Myocyte (in vitro differentiated cells): ENCODE measurements around the gene VGLL4. TPM values are rescaled to one million over a fixed set of nuclear protein-coding genes. Genes with fewer than 3 reads are reported as not detected.
A peak's percentile ranks its signal among the peaks of the same experiment; 100 is the strongest.

Experiments
- DNase-seq: peaks from one replicate; pipeline ENCODE4 v3.0.0-alpha.2; 2012; ENCODE audit warnings: low read depth
- total RNA-seq: library from RNA; depleted of rRNA; stranded (reverse); fragments of >200 nt; gene quantifications from 2 replicates; pipeline ENCODE4 v1.2.3, GENCODE V29; 2014

VGLL4 gene
- total RNA-seq, 1 donor from 2014 or later: 102 TPM

DNA sequence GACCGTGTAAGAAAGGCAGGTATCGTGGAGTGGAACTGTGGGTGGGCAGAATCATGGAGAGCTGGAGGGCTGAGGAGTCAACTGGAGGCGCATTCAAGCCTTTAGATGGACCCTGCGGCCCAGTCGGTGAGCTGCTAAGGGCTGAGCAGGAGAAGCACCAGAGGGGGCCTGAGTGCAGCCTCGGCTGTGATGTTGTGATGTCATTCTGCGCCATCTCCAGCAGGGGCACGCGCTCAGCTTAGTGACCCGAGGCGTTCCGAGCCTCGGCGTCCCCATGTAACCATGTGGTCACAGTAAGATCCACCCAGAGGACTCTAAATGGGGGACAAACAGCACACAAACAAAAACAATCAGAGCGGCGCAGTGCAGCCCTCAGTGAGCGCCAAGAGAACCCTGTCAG lies 76.8 kb downstream of the VGLL4 start:
- DNase-seq: no peak

DNA sequence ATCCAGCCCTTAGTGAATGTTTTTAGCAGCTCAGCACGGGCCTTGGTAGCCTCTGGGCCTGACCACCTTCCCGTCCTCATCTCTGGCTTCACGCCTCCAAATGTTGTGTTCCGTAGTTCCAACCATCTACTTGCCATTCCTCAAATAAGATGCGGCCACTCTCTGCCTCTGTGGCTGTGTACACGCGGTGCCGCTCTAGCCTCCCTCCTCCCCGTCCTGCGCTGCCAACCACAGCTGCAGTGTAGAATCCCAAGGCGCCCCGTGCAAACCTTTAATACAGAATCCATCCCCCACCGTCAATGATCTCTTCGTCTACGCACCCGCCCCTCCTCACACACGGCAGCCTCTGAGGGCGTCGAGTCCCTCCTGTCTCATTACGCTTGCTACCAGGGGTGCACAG lies 77.2 kb downstream of the VGLL4 start:
- DNase-seq: no peak

DNA sequence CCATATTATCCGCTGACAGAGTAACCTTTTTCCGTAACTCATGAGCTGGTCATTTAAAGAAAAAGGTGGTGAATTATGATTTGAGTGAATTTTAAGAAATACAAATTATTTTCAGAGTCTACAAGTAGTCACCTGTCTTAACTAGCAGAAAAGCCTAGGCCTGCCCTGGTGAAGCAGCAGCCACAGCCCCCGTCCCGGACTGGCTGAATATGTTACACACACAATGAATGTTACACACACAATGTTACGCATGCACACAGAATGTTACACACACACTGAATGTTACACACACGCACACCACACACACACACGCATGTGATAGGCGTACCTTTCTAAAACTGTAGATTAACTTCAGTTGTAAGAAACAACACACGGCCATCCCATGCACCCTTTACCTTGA lies 77.8 kb downstream of the VGLL4 start:
- no peak for DNase-seq

DNA sequence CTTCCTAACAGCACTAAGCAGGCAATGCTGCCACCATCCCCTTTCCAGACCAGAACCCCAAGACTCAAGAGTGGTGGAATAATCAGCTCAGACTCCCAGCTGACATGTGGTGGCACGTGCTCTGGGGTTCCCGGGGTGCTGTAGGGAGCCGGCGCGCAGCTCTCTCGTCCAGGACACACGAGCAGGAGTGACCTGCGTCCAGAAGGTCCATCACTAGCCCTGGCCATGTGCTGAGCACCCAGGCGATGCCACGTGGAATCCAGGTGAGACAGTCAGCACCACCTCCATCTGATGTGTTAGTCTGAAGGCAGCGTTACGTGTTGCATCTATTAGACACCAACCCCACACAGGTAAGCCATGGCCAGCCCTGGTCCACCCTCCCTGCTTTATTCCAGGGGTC lies 78.2 kb downstream of the VGLL4 start:
- DNase-seq: no peak

DNA sequence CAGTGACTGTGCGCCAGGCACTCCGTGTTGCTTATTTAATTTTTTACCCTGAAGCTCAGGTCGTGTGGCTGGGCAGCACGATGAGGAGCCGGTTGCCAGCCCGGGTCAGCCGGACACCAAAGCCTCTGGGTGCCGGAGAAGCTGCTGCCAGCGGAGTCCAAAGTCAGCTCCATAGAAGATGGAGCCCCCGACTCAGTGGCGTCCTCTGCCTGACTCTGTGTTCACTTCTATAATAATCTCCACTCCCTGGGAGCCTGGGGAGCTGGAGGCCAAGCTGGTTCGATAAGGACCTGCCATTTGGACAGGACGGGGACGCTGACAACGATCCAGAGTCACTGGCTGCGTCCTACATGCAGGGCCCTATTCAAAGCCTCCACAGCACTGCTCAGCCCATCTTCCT lies 78.6 kb downstream of the VGLL4 start:
- DNase-seq: no peak

DNA sequence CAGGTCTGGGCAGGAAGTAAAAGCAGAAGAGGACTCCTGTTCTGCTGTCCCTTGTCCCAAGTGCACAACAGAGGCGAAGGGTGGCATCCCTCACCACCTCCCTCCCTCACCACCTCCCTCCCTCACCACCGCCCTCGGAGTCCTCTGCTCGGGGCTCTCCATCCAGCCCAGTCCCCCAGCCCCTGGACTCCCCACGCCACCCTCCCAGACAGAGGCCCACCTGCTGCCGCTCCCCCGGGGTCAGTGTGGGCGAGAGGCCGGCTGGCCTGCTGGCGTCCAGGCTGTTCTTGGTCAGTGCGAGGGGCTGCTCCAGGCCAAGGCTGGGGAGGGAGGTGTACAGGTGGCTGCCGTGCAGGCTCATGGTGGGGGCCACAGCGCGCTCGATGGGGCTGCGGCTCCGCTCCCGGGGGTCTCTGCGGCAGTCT lies 79.1 kb downstream of the VGLL4 start:
- no peak for DNase-seq

DNA sequence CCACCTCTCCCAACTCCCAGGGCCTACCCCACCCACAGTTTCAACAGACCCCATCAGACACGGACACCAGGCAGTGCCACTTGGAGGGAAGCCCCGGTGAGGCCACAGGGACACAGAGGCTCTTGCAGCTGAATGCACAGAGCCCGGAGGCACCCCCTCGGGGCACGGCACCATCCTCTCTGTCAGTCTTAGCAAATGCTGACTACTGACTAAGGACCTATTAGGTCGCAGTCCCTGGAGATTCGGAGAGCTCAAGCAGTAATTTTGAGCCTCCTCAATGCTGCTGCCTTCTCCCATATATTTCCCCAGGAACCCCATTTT lies 79.9 kb downstream of the VGLL4 start:
- DNase-seq: no peak

DNA sequence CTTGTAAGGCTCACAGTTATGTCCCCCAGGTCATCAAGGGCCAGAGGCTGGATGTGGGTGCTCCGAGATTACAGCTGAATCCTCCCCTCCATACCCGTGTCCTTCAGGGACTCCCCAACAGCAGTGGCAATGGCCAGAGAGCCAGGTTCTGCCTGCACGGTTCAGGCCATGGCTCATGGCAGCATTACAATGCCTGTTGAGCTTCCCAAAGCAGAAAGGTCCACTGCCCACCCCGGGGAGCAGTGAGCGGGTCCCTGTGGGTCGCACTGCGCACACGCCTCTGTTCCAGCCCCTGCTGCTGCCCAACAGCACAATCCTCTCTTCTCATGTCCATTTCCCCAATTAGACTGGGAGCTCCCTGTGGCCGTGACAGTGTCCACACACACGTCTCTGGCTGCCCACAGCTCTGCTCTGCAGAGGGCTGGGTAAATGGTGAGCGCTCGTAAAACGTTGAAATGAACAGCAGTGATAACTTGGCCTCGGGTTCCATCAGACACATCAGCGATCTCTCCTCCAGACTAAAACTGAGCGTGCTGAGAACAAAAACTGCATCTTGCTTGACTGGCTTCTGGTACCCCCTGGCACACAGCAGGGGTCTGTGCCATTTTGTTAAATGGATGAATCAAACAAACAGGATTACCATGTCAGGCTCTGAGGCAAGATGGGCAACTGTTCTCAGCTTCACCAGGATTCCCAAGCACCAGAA lies 80.4 kb downstream of the VGLL4 start:
- no peak for DNase-seq

DNA sequence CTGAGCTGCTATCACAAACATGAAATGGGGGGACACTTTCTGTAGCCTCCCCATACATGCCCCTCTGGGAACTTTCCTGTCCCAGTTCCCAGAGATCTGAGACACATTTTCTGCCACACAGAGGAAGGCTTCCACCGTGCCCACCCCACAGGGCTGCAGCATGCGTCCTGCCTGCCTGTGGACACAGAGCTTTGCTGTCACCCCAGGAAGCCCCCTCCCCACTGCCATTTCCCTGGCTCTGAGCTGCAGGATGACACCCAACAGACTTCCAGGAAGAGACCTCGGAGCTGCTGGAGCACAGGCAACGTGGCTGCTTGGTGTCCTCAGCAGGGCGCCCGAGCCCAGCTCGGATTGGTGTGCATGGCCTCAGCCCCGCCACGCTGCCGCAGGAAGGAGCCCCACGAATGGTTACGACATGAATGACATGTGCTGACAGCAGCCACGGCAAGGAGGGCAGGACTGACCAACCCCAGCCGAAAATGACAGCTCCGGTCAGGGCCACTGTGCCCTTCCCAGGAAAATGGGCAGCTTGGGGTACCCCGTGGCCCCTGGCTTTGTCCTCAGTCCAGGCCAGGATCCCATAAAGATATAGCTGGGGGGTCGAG lies 81.3 kb downstream of the VGLL4 start:
- DNase-seq: no peak

DNA sequence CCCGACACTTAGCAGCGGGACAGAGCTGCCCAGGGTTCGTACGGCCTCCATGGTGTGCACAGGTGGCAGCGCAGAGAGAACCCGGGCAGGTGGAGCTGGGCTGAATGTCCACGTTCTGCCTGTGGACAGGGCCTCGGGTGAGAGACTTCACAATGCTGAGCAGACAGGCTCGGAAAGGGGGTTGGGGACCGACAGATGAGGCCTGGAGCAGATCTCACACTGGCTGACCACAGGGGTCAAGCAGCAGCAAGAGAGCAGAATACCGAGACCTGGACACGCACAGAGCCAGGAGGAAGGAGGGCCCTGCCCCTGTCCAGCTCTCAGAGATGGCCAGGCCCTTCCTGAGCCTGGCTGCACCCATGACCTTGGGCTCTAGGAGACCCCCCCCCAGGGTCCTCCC lies 83.0 kb downstream of the VGLL4 start:
- no peak for DNase-seq

DNA sequence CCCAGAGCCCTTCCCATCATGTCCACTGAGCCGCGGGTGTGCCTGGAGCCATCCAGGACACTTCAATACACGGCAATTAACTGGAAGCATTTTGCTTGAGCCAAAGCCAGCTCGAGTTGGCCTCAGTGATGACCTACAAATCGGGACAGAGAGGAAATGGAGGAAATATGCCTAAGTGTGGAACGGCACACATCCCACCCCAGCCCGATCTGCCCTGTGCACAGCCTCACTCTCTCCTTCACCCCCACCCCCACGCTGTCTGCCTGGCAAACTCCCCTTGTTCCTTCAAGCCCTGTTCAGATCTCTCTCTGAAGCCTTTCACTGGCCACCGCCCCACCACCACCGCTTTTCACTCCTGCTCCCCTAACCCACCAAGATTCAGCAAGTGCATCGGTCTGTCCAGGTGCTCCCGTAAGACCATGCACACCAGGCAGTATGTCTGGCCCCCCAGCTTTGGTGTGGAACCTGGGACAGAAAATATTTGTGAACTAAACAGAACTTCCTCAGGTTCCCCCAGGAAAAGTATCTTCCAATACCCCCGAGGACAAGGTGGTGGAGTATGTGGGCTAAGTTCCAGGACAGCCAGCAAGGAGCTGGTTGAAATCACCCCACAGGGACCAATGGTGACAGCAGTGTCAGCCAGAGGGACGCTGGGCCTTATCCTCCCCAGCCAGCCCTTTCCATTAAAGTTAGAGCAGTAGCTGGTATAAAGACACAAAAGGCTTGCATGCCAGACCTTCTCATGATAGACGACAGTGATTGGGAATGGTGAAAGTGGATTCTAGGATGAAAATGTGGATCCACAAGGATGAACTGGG lies 83.7 kb downstream of the VGLL4 start:
- DNase-seq: no peak

DNA sequence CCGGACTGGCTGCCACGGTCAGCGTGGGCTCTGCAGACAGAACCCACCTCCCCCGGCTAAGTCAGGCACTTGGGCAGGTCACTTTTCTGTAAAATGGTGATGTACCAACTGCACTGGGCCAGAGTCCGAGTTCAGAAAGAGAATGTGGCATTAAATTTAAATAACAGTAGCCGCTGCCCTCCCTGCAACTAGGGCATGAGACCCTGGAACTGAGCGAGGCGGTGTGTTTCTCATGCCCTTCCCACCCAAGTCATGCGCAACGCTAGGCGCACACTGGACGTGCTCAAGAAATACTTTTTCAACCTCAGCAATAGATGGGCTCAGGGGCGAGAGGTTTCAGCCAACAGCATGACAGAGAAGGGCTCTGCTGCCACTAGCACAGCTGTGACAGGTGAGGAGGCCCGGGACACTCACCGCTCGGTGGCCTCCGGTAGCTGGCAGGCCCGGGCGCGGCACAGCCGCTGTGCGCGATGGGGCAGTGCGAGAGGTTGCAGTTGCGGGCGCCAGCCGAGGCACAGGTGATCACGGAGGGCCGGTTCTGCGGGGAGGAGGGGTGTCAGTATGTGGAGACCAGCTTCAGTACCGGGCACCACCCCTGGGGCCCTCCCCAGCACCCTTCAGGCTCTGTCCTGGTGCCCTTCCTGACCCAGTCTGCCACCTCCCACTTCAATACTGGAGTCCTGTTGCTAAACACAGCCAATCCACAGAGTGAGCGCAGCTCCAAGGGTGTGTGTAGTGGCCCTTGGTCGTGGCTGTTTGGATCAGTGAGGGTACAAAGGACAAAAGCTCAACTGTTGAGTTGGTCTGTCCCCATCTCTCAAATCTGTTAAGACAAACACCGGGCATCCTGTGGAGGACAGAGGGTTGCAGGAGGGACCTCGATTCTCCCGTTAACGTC lies 84.5 kb downstream of the VGLL4 start:
- DNase-seq: no peak

DNA sequence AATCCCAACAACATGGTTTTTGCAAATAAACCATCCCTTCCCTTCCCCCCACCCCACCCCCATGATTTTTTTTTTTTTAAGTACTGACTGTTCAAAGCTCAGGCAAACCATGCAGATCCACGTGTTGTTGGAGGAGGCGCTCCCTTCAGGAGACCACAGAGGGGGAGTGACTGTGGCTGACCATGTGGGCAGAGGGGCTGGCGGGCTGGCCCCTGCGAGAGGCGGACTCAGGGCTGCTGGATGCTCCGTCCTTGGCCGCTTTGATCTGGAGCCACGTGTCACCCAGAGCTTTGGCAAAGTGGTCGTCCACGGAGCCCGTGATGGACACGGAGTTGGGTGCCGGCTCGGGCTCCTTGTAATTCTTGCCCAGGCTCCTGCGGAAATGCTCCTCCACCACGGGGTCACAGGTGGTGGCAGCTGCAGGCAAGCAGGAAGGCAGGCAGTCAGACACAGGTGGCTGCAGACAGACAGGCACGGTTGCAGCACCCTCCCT lies 85.3 kb downstream of the VGLL4 start:
- DNase-seq: no peak

DNA sequence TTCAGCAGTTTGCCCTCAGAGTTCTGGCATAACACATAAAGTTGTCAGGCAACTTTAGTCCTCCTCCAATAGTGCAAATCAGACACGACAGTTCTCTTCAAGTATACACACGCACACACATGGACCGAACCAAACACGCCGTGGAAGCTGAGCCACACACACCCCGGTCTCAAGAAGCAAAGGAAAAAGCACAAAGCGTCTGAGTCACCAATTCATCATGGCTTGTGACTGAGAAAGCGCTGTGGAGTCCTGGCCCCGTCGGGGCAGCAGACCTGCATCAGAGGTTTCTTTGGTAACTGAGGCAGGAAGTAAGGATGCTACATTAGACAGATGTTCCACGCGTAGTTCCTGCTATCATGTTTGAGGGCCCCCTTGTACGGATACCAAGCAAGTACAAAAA lies 85.7 kb downstream of the VGLL4 start:
- DNase-seq: no peak

DNA sequence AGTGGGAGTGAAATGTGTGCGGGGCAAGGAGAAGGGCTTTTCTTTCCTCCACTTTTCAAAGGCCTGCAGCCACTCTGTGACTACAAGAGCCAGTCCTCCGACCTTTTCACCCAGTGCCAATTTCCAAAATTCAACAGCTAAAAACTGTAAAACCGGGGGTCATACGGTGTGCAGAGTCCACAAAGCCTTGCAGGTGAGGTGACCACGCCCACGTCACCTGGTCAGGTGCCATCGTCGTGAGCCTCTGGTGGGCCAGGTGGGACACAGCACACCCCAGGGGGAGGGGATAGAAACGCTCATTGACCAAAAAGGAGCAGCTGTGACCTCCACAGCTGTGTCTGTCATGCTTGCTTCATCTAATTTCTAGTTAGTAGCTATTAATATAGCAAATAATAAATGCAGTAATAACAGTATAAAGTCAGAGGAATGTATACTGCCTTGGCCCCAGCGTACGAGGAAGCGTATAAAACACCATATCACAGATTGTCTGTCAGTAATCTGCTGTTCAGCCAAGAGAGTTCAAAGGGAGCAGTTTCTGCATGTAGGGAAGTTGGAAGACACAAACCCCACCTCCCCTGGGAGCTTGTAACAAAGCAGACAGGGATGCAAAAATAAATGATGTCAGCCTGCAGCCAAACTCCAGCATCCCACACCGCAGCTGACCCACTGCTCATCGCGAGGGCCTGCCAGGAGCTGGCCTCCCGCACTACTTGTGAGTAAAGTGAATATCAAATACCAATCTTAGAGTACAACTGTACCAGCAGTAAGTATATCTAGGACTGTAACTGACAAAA lies 86.7 kb downstream of the VGLL4 start:
- peak; percentile 93 for DNase-seq

DNA sequence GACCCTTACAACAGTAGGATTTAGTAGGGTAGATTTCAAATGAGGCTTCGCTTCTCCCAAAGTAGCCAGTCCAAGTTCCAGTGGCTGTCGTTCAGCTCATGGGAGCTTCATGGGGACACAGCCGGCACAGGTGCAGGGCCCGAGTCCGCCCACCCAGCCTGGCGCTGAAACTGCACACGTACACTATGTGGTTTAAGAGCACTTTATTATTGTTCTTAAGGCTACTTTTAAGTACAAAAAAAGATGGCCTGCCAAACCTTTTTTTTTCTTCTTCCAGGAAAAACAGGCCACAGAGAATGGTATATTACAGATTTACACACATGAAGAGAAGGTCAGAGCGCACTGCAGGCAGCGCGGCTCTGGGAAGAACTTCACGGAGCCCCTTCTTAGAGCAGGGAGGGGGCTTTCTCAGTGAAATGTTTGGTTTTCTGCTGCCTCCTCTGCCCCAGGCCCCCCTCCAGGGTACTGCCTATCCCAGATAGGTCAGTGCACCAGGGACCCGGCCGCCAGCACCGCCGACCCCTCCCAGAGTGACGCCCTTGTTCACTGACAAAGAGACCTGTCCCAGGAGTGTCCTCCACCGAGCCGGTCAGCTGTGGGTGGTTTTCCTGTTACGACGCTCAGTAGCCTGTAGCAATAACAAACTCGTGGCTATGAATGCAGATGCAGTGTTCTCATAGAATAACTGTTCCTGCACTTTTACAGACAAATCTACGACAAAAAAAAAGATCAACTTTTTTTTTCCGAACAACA lies 87.7 kb downstream of the VGLL4 start:
- DNase-seq: no peak

DNA sequence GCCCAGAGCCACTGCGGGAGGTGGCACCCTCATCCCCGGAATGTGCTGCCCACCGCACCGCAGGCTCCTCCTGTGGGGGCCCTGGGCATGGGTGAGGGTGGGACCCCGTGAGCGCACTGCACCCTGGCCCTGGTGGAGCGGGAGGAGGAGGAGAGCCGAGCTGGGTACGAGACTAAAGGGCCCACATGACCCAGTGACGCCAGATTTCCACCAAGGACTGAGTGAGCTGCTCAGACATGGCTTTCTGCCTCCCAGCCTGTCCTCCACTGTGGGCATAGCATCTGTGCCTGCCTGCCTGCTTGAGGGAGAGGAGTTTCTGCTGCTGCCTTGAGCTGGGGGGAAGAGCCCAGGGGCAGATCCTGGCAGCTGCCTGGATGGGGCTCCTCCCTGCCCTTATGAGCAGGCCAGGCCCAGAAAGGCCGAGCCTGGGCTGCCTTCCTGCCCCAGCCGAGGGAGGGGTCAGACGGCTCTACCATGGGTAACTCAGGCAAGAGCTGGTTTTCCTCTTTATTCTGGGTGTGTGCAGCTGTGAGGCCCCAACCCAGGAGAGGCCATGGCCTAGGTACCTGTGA lies 88.4 kb downstream of the VGLL4 start:
- peak; percentile 59 for DNase-seq

DNA sequence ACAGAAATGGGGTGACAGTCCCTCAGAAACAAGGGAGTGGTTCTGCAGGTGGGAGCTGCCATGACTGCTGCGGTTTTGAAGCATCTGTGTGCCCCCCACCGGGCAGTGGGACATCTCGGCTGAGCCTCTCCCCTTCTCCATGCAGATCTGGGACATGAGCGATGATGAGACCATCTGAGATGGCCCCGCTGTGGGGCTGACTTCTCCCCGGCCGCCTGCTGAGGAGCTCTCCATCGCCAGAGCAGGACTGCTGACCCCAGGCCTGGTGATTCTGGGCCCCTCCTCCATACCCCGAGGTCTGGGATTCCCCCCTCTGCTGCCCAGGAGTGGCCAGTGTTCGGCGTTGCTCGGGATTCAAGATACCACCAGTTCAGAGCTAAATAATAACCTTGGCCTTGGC lies 89.0 kb downstream of the VGLL4 start:
- DNase-seq: no peak

DNA sequence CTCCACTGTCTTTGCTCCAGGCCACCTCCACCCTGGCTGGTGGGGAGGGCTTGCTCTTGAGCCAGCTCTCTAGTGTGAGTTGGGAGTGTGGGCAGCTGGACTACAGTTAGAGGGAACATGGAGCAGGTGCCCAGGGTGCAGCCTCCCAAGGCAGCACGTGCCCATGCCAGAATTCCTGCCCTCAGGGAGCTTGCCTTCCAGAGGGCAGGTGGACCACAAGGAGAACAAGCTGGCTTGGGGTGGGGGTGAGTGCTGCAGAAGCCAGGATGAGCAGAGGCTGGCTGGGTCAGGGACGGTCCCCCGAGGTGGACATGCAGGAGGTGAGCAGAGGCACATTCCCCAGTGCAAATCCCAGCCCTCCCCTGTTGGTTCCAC lies 89.5 kb downstream of the VGLL4 start:
- no peak for DNase-seq
